ENCODE data around the gene PAX3.

PAX3 gene

DNA sequence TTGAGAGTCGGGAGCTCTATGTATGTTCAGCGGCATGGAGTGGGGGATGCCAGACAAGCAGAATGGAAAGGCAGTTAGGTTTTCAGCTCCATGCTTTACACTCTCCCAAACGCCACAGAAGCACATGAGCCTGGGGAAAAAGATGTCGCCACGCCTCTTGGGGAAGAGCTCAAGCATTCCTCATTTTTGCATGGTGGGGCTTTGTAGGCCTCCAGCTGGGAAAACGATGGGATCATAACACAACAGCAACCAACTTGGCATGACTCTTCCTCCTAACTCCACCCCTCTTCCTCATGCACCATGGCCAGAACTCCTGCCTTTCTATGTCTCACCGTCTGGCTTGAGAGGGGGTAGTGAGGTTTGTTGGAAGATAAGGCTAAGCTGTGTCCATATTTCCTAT lies 102.6 kb downstream of the PAX3 start:
- Histone ChIP-seq H3K4me1 (ENCODE audit: insufficient read depth, poor library complexity, severe bottlenecking) (no peaks in the 10 kb centered on the region), H3K4me3 (ENCODE audit: severe bottlenecking) (no peak overlapping the region), H3K27ac (ENCODE audit: poor library complexity, severe bottlenecking) (no peak overlapping the region), H3K27me3 (ENCODE audit: insufficient read depth, poor library complexity, severe bottlenecking) (peaks cover 11% of the 10 kb centered on the region), H3K9me3 (ENCODE audit: severe bottlenecking) (no peaks in the 10 kb centered on the region), H3K36me3 (ENCODE audit: low read depth) (no peaks in the 10 kb centered on the region)
- DNase-seq (ENCODE audit: low spot score) (no peak), ATAC-seq (ENCODE audit: low read depth) (no peak)
- TF ChIP-seq, protein P1, sequence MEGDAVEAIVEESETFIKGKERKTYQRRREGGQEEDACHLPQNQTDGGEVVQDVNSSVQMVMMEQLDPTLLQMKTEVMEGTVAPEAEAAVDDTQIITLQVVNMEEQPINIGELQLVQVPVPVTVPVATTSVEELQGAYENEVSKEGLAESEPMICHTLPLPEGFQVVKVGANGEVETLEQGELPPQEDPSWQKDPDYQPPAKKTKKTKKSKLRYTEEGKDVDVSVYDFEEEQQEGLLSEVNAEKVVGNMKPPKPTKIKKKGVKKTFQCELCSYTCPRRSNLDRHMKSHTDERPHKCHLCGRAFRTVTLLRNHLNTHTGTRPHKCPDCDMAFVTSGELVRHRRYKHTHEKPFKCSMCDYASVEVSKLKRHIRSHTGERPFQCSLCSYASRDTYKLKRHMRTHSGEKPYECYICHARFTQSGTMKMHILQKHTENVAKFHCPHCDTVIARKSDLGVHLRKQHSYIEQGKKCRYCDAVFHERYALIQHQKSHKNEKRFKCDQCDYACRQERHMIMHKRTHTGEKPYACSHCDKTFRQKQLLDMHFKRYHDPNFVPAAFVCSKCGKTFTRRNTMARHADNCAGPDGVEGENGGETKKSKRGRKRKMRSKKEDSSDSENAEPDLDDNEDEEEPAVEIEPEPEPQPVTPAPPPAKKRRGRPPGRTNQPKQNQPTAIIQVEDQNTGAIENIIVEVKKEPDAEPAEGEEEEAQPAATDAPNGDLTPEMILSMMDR (IDR thresholded peaks at IDR 0.05; ENCODE audit: poor library complexity, severe bottlenecking): no peak

DNA sequence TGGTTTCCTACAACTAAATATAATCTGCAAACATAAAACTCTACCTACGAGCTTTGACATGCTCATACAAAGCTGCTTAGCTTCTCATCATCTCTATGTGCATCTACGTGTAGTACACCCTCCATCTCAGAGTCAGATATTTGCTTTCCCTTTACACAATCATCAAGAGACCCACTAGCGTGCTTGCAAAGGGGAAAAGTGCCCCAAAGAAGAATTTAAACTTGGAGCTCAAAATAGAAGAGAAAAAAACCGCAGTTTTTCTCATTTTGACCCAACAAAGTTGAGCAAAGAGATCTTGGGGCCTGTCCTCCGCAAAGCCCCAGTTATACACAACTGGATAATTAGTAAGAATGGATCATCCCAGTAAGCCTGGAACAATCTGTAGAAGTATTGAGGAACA lies 104.1 kb downstream of the PAX3 start:
- ATAC-seq (ENCODE audit: low read depth): no peak
- H3K9me3 ChIP-seq (ENCODE audit: severe bottlenecking): no peaks in the 10 kb centered on the region
- TF ChIP-seq, protein P1 (IDR thresholded peaks at IDR 0.05; ENCODE audit: poor library complexity, severe bottlenecking): no peak
- no peaks in the 10 kb centered on the region for H3K4me1 ChIP-seq (ENCODE audit: insufficient read depth, poor library complexity, severe bottlenecking)
- no peak overlapping the region for H3K27ac ChIP-seq (ENCODE audit: poor library complexity, severe bottlenecking)
- peaks cover 6% of the 10 kb centered on the region for H3K27me3 ChIP-seq (ENCODE audit: insufficient read depth, poor library complexity, severe bottlenecking)
- H3K4me3 ChIP-seq (ENCODE audit: severe bottlenecking): no peak overlapping the region
- H3K36me3 ChIP-seq (ENCODE audit: low read depth): no peaks in the 10 kb centered on the region
- no peak for DNase-seq (ENCODE audit: low spot score)

DNA sequence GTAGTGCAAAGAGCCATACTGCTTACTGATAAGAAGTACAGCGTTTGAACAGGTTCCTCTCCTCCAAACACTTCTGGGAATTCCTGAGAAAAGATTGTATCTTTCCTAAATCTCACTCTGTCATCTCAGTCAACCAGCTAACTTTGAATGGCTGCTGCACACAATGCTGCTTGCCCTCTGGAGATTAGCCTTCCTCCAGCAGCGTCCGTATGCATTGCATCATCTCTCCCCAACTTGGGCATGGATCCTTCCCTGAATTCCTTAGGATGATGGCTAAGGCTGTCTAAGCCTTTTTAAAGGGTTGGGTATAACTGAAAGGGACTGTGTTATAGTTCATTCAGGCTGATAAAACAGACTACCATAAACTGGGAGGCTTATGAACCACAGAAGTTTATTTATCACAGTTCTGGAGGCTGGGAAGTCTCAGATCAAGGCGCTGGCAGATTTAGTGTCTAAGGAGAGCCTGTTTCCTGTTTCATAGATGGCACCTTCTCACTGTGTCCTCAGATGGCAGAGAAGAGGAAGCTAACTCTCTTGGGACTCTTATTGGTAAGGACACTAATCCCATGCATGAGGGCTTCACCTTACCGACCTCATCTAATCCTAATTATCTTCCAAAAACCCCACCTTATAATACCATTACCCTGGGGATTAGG lies 105.3 kb downstream of the PAX3 start:
- Histone ChIP-seq H3K36me3 (ENCODE audit: low read depth) (no peaks in the 10 kb centered on the region), H3K27me3 (ENCODE audit: insufficient read depth, poor library complexity, severe bottlenecking) (no peaks in the 10 kb centered on the region), H3K9me3 (ENCODE audit: severe bottlenecking) (no peaks in the 10 kb centered on the region), H3K27ac (ENCODE audit: poor library complexity, severe bottlenecking) (no peak overlapping the region), H3K4me1 (ENCODE audit: insufficient read depth, poor library complexity, severe bottlenecking) (no peaks in the 10 kb centered on the region), H3K4me3 (ENCODE audit: severe bottlenecking) (no peak overlapping the region)
- TF ChIP-seq, protein P1 (IDR thresholded peaks at IDR 0.05; ENCODE audit: poor library complexity, severe bottlenecking): no peak
- DNase-seq (ENCODE audit: low spot score) (no peak), ATAC-seq (ENCODE audit: low read depth) (no peak)

DNA sequence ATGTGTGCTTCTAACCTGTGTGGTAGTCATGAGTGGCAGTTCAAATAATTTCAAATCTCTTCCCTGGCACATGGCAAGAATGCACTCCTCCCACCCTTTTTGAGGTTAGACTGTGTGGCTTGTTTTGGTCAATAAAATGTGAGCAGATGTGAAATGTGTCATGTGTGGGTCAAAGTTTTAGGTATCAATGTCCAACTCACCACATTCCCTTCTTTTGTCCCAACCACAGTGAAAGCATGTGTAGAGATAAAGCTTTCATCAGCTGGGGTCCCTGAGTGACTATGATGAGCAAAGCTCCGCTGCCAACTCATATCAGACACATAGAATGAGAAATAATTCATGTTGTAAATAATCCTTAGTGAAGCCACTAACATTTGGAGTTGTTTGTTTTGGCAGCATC lies 118.2 kb downstream of the PAX3 start:
- Histone ChIP-seq H3K27me3 (ENCODE audit: insufficient read depth, poor library complexity, severe bottlenecking) (peaks cover 18% of the 10 kb centered on the region), H3K27ac (ENCODE audit: poor library complexity, severe bottlenecking) (no peak overlapping the region), H3K9me3 (ENCODE audit: severe bottlenecking) (no peaks in the 10 kb centered on the region), H3K36me3 (ENCODE audit: low read depth) (no peaks in the 10 kb centered on the region), H3K4me3 (ENCODE audit: severe bottlenecking) (no peak overlapping the region), H3K4me1 (ENCODE audit: insufficient read depth, poor library complexity, severe bottlenecking) (no peaks in the 10 kb centered on the region)
- TF ChIP-seq, protein P1 (IDR thresholded peaks at IDR 0.05; ENCODE audit: poor library complexity, severe bottlenecking): no peak
- ATAC-seq (ENCODE audit: low read depth) (no peak), DNase-seq (ENCODE audit: low spot score) (no peak)

DNA sequence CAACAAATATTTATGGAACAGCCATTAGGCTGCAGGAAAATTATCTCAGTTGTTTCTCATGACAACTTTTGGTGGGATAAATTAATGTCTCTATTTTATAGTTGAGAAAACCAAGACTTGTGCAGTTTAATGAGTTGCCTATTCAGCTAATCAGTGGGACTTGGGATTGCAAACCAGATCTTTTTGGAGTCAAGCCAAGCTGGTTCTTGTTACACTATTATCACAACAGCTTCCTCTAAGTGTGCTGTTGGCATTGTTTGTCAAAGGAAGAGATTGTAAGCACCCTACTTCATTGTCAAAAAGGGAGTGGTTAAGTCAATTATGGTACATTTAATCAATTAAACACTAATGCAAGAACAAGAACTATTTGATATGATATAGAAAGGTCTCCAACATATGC lies 119.2 kb downstream of the PAX3 start:
- DNase-seq (ENCODE audit: low spot score) (no peak), ATAC-seq (ENCODE audit: low read depth) (no peak)
- H3K4me3 ChIP-seq (ENCODE audit: severe bottlenecking): no peak overlapping the region
- no peaks in the 10 kb centered on the region for H3K36me3 ChIP-seq (ENCODE audit: low read depth)
- no peaks in the 10 kb centered on the region for H3K9me3 ChIP-seq (ENCODE audit: severe bottlenecking)
- TF ChIP-seq, protein P1 (IDR thresholded peaks at IDR 0.05; ENCODE audit: poor library complexity, severe bottlenecking): no peak
- H3K4me1 ChIP-seq (ENCODE audit: insufficient read depth, poor library complexity, severe bottlenecking): no peaks in the 10 kb centered on the region
- peaks cover 23% of the 10 kb centered on the region for H3K27me3 ChIP-seq (ENCODE audit: insufficient read depth, poor library complexity, severe bottlenecking)
- H3K27ac ChIP-seq (ENCODE audit: poor library complexity, severe bottlenecking): no peak overlapping the region
